NB4 (cell line): ENCODE results near the gene KHDC1.
A peak's percentile ranks its signal among the peaks of the same experiment; 100 is the strongest.

Experiments
- DNase-seq: peaks from one replicate; pipeline ENCODE4 v3.0.0; 2010; ENCODE audit warnings: low read depth
- H3K4me3 ChIP-seq: one replicate; pipeline ENCODE4 v1.5.1; 2011; ENCODE audit warnings: mild to moderate bottlenecking, low read depth, low read length, moderate library complexity
- MAX ChIP-seq: IDR thresholded peaks from 2 replicates; pipeline ENCODE4 v1.6.1; 2011; ENCODE audit warnings: low read depth, low read length
- MYC ChIP-seq: IDR thresholded peaks from 2 replicates; pipeline ENCODE4 v1.6.1; 2011; ENCODE audit warnings: low read depth, low read length
- POLR2A ChIP-seq: IDR thresholded peaks from 2 replicates; pipeline ENCODE4 v1.6.1; 2011; ENCODE audit warnings: mild to moderate bottlenecking; ENCODE audit not compliant: insufficient read length; ENCODE audit errors: extremely low read depth
- TF ChIP-seq, protein P1 (sequence below): IDR thresholded peaks from one replicate; pipeline ENCODE4 v1.5.1; 2012; ENCODE audit warnings: low read depth, low read length

The KHDC1 gene

GRCh38 chr6:73233048-73233447 lies 29.9 kb downstream of the KHDC1 start:
- DNase-seq: no peak
- no peak overlapping the region for H3K4me3 ChIP-seq
- no peak for TF ChIP-seq MAX
- TF ChIP-seq MYC: no peak
- no peak for TF ChIP-seq POLR2A
- TF ChIP-seq, protein P1, sequence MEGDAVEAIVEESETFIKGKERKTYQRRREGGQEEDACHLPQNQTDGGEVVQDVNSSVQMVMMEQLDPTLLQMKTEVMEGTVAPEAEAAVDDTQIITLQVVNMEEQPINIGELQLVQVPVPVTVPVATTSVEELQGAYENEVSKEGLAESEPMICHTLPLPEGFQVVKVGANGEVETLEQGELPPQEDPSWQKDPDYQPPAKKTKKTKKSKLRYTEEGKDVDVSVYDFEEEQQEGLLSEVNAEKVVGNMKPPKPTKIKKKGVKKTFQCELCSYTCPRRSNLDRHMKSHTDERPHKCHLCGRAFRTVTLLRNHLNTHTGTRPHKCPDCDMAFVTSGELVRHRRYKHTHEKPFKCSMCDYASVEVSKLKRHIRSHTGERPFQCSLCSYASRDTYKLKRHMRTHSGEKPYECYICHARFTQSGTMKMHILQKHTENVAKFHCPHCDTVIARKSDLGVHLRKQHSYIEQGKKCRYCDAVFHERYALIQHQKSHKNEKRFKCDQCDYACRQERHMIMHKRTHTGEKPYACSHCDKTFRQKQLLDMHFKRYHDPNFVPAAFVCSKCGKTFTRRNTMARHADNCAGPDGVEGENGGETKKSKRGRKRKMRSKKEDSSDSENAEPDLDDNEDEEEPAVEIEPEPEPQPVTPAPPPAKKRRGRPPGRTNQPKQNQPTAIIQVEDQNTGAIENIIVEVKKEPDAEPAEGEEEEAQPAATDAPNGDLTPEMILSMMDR: no peak

GRCh38 chr6:73231986-73232391 lies 31.0 kb downstream of the KHDC1 start:
- no peak overlapping the region for H3K4me3 ChIP-seq
- no peak for TF ChIP-seq POLR2A
- peak; percentile 74 for DNase-seq

DNA sequence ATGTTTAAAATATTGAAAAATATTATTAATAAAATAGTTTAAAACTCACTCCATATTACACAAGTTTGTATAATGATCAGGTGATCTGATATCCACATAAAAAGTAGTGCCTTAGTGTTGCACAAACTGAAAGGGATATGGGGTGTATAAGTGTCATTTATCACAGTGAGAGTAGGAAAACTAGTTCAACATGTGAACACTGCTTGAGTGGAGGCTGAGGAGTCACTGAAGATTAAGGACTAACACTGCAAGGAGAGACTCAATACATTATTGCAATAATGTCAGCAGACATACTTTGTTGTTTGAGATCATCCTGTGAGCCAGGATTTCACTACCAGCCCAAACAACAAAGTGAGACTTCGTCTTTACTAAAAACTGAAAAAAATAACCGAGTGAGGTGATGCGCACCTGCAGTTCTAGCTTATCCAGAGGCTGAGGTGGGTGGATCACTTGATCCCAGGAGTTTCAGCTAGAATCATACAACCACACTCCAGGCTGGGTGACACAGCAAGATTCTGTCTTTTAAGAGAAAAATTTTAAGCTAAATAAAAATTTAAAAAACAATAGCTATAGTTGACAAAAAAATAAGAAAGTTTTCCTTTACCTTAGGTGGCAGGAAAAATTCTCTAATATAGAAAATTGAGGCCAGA lies 35.3 kb downstream of the KHDC1 start:
- no peak overlapping the region for H3K4me3 ChIP-seq
- no peak for DNase-seq
- TF ChIP-seq POLR2A: no peak
- no peak for TF ChIP-seq MAX
- TF ChIP-seq, protein P1: no peak
- no peak for TF ChIP-seq MYC

- DNase-seq: no peak
- TF ChIP-seq MYC (no peak), POLR2A (no peak), MAX (no peak)
- TF ChIP-seq, protein P1: no peak
- no peak within 1 kb of the TSS for H3K4me3 ChIP-seq
Observed at GRCh38 chr6:73225396-73225795, 37.6 kb downstream of the KHDC1 start, which contains the start of gene KHDC1L. KHDC1L (minus strand) TSS chr6:73225496; CDS start chr6:73225408, 88 bp downstream.

GRCh38 chr6:73216859-73217258 lies 46.1 kb downstream of the KHDC1 start:
- TF ChIP-seq MAX (no peak), POLR2A (no peak), MYC (no peak)
- TF ChIP-seq, protein P1: no peak
- H3K4me3 ChIP-seq: no peak overlapping the region
- no peak for DNase-seq

DNA sequence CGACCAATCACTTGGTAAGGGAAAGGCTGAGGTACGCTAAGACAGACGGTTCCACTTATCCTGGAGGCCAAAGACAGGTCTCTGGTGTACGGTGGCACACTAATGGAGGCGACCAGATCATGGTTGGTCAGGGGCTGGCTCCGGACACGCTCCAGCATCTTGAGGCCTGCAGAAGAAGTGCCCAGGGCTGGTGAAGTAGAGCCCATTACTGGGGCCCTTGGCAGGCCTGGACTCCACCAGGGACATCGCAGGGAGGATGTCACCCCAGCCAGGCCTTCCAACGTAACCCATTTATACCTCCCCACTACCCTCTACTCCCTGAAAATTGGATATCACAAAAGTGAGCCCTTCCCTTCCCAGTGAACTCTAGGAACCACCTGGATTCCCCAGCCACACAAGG lies 53.9 kb downstream of the KHDC1 start:
- DNase-seq: no peak
- TF ChIP-seq, protein P1: no peak
- TF ChIP-seq MYC: no peak
- no peak for TF ChIP-seq POLR2A
- no peak for TF ChIP-seq MAX

More for the DNA sequence above, 53.9 kb downstream of the KHDC1 start:
- H3K4me3 ChIP-seq: no peak overlapping the region
